ENCODE data around the gene PPP6C. TPM values are rescaled to one million over a fixed set of nuclear protein-coding genes. Genes with fewer than 3 reads are reported as not detected.

PPP6C gene
- total RNA-seq, 1 experiment from 2014 or later = 22.7 TPM

DNA sequence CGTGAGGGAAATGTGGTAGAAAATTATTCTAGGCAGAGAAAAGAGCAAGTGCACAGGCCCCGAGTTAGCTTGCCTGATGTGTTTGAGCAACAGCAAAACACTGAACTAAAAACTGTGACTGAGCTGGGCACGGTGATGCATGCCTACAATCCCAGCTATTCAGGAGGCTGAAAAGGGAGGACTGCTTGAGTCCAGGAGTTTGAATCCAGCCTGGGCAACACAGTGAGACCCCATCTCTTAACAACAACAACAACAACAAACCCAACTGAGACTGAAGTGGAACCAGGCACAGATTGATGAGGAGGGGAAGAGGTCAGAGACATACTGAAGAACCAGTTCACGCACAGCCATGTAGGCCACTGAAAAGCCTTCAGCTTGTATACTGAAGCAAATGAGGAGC, 88.8 kb downstream of the PPP6C start:
- Mint-ChIP-seq H3K9me3 (ENCODE audit: low read depth, unreplicated experiment) (peaks cover 2% of the 10 kb centered on the region), H3K4me3 (ENCODE audit: low read depth, unreplicated experiment) (no peak overlapping the region), H3K4me1 (ENCODE audit: low read depth, unreplicated experiment) (peaks cover 7% of the 10 kb centered on the region), H3K27me3 (ENCODE audit: unreplicated experiment) (no peaks in the 10 kb centered on the region), H3K27ac (ENCODE audit: unreplicated experiment) (no peak overlapping the region), H3K36me3 (ENCODE audit: insufficient read depth, unreplicated experiment) (peaks cover 5% of the 10 kb centered on the region)
- intact Hi-C loops (cut with micrococcal nuclease; ENCODE audit: unreplicated experiment) = no loop called here
- BruUV-seq (replicated peaks) = no TSS peak
- TF ChIP-seq, protein P1, sequence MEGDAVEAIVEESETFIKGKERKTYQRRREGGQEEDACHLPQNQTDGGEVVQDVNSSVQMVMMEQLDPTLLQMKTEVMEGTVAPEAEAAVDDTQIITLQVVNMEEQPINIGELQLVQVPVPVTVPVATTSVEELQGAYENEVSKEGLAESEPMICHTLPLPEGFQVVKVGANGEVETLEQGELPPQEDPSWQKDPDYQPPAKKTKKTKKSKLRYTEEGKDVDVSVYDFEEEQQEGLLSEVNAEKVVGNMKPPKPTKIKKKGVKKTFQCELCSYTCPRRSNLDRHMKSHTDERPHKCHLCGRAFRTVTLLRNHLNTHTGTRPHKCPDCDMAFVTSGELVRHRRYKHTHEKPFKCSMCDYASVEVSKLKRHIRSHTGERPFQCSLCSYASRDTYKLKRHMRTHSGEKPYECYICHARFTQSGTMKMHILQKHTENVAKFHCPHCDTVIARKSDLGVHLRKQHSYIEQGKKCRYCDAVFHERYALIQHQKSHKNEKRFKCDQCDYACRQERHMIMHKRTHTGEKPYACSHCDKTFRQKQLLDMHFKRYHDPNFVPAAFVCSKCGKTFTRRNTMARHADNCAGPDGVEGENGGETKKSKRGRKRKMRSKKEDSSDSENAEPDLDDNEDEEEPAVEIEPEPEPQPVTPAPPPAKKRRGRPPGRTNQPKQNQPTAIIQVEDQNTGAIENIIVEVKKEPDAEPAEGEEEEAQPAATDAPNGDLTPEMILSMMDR (IDR thresholded peaks at IDR 0.05; ENCODE audit: unreplicated experiment) = no peak
- CTCF ChIA-PET = no interaction called here
- no peak for DNase-seq

DNA sequence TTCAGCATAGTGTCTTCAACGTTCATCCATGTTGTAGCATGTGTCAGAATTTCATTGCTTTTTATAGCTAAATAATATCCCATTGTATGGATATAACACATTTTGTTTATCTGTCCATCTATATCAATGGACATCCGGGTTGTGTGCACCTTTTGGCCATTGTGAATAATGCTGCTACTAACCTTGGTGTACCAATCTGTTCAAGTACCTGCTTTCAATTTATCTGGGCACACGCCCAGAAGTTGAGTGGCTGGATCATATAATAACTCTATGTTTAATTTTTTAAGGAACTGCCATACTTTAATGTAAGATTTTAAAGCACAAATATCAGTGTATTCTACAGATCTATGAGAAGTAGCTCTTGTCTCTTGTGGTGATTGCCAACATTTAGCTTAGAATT, 89.8 kb downstream of the PPP6C start:
- peaks cover 7% of the 10 kb centered on the region for H3K4me1 Mint-ChIP-seq (ENCODE audit: low read depth, unreplicated experiment)
- peaks cover 2% of the 10 kb centered on the region for H3K9me3 Mint-ChIP-seq (ENCODE audit: low read depth, unreplicated experiment)
- CTCF ChIA-PET = no interaction called here
- intact Hi-C loops (cut with micrococcal nuclease; ENCODE audit: unreplicated experiment) = no loop called here
- no peak overlapping the region for H3K4me3 Mint-ChIP-seq (ENCODE audit: low read depth, unreplicated experiment)
- no peak overlapping the region for H3K27ac Mint-ChIP-seq (ENCODE audit: unreplicated experiment)
- H3K36me3 Mint-ChIP-seq (ENCODE audit: insufficient read depth, unreplicated experiment) = peaks cover 5% of the 10 kb centered on the region
- TF ChIP-seq, protein P1 (IDR thresholded peaks at IDR 0.05; ENCODE audit: unreplicated experiment) = no peak
- no TSS peak for BruUV-seq (replicated peaks)
- no peaks in the 10 kb centered on the region for H3K27me3 Mint-ChIP-seq (ENCODE audit: unreplicated experiment)
- DNase-seq = no peak

Other genes starting within 250 kb of the PPP6C start
- 13.4 and 14.6 TPM in 2 replicates for gene GOLGA1, start 248.7 kb downstream of the PPP6C start, total RNA-seq (2022)
- gene SCAI, start 46.3 kb downstream of the PPP6C start, total RNA-seq (2022) = 6.4 and 7.0 TPM in 2 replicates
- gene RABEPK, start 10.7 kb upstream of the PPP6C start, total RNA-seq (2022) = 12.7 and 13.2 TPM in 2 replicates
- 256 and 259 TPM in 2 replicates for gene HSPA5, start 51.5 kb upstream of the PPP6C start, total RNA-seq (2022)
- gene GAPVD1, start 72.0 kb upstream of the PPP6C start, total RNA-seq (2022) = 28.7 and 32.6 TPM in 2 replicates

All from Calu3 (cell line).